ENCODE measurements around the gene TFF3. TPM values are rescaled to one million over a fixed set of nuclear protein-coding genes. Genes with fewer than 3 reads are reported as not detected.

The TFF3 gene
- total RNA-seq (not detected), polyA plus RNA-seq (not detected)

DNA sequence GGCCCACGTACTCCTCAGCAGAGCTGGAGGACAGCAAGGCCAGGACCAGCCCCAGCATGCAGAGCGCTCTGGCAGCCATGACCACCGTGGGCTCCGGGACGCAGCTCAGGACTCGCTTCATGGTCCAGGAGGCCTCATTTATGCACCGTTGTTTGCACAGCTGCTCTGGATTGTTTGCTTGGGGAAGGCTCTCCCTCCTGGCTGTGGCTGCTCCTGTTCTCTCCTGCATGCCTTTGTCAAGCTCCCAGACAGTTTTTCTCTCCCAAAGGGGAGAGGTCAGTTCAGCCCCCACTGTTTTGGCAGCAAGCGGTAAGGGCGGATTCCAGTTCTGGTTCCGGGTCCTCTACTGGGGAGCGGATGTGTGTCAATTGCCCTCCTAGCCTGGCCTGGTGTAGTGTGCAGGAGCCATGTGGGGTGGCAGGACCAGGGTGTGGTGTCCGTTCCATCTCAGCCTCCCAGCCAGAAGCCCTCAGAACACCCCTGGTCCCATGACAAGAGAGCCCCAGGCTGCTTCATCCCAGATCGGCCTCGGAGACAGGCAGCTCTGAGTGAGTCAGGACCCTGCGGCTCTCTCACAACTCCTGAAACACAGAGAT, at the start of gene TFF3:
TSS of gene TFF3 (minus strand) at position 114 of the 596 bp plus-strand sequence. CDS start at position 79, 35 bp downstream.
- Mint-ChIP-seq H3K36me3 (no peaks in the 10 kb centered on the region), H3K4me3 (no peak within 1 kb of the TSS), H3K27ac (no peak within 1 kb of the TSS), H3K27me3 (no peaks in the 10 kb centered on the region), H3K4me1 (peaks cover 0 to 8% (median under 1%) of the 10 kb centered on the region in 4 donors), H3K9me3 (no peaks in the 10 kb centered on the region)
- Histone ChIP-seq H3K36me3 (ENCODE audit: control insufficient read depth, insufficient read depth, low read length) (no peaks in the 10 kb centered on the region), H3K4me3 (ENCODE audit: low read depth, low read length) (no peak within 1 kb of the TSS), H3K4me1 (ENCODE audit: control insufficient read depth, insufficient read depth, low read length, poor library complexity, severe bottlenecking) (peaks cover 3% of the 10 kb centered on the region), H3K27me3 (ENCODE audit: control insufficient read depth, insufficient read depth, low read length) (no peaks in the 10 kb centered on the region), H3K9me3 (ENCODE audit: control insufficient read depth in 2 of 2, low read length in 2 of 2) (no peaks in the 10 kb centered on the region), H3K27ac (ENCODE audit: insufficient read depth, low read length, poor library complexity, severe bottlenecking) (no peak within 1 kb of the TSS)
- ATAC-seq (ENCODE audit: low read depth in 2 of 2) = no peak
- DNase-seq = no peak

DNA sequence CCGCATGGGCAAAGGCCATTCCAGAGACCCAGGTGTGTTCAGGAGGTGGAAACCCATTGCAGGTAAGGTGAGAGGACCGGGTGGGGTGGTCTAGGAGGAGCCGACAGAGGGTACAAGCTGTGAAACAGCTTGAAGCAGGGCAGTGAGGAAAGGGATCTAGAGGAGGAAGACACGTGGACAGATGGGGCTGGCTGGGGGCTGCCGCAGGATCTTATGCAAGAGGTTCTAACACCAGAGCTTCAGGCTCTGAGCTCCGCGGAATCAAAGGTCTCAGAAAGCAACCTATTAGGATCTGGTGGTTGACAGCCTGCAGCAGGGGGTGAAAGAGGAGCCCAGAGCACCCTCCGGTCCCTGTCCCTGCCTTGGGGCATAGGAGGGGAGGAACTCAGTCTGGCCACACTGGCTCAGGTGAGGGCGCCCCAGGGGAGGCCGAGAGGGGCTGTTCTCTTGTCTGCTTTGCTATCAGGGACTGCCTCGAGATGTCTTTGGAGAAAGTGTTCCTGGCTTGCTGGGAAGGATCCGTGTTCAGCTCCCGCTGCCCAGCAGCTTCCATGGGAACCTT, 49.2 kb upstream of the TFF3 start:
- H3K27me3 Mint-ChIP-seq = peaks cover 15% of the 10 kb centered on the region
- Histone ChIP-seq H3K27ac (ENCODE audit: insufficient read depth, low read length, poor library complexity, severe bottlenecking) (no peak overlapping the region), H3K4me1 (ENCODE audit: control insufficient read depth, insufficient read depth, low read length, poor library complexity, severe bottlenecking) (no peaks in the 10 kb centered on the region), H3K36me3 (ENCODE audit: control insufficient read depth, insufficient read depth, low read length) (no peaks in the 10 kb centered on the region), H3K4me3 (ENCODE audit: low read depth, low read length) (no peak overlapping the region), H3K27me3 (ENCODE audit: control insufficient read depth, insufficient read depth, low read length) (no peaks in the 10 kb centered on the region), H3K9me3 (ENCODE audit: control insufficient read depth in 2 of 2, low read length in 2 of 2) (peaks cover 0 to 5% of the 10 kb centered on the region in 2 experiments)
- no peak for ATAC-seq (ENCODE audit: low read depth in 2 of 2)
- H3K9me3 Mint-ChIP-seq = no peaks in the 10 kb centered on the region
- no peak overlapping the region for H3K4me3 Mint-ChIP-seq
- no peak overlapping the region for H3K27ac Mint-ChIP-seq
- no peaks in the 10 kb centered on the region for H3K36me3 Mint-ChIP-seq
- peaks cover 0 to 2% (median 0%) of the 10 kb centered on the region in 4 donors for H3K4me1 Mint-ChIP-seq
- no peak for DNase-seq

DNA sequence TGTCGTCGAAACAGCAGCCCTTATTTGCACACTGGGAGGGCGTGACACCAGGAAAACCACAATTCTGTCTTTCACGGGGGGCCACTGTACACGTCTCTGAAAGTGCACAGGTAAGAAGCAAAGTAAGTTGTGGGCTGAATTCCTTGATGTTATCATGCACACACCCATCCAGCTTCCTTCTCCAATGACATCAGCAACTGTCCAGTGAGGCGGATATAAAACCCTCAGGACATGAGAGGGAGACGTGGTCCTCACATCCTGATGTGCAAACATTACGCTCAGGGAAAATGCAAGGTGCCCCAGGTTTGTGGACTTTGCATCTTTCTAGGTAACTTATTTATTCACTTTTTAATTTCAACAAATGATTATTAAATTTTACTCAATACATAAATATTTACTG, 48.1 kb upstream of the TFF3 start:
- Histone ChIP-seq H3K4me1 (ENCODE audit: control insufficient read depth, insufficient read depth, low read length, poor library complexity, severe bottlenecking) (no peaks in the 10 kb centered on the region), H3K36me3 (ENCODE audit: control insufficient read depth, insufficient read depth, low read length) (no peaks in the 10 kb centered on the region), H3K27me3 (ENCODE audit: control insufficient read depth, insufficient read depth, low read length) (no peaks in the 10 kb centered on the region), H3K9me3 (ENCODE audit: control insufficient read depth in 2 of 2, low read length in 2 of 2) (peaks cover 0 to 5% of the 10 kb centered on the region in 2 experiments), H3K27ac (ENCODE audit: insufficient read depth, low read length, poor library complexity, severe bottlenecking) (no peak overlapping the region), H3K4me3 (ENCODE audit: low read depth, low read length) (no peak overlapping the region)
- H3K27ac Mint-ChIP-seq = no peak overlapping the region
- peaks cover 0 to 2% (median 0%) of the 10 kb centered on the region in 7 donors for H3K9me3 Mint-ChIP-seq
- ATAC-seq (ENCODE audit: low read depth in 2 of 2) (no peak), DNase-seq (no peak)
- H3K4me3 Mint-ChIP-seq = no peak overlapping the region
- H3K27me3 Mint-ChIP-seq = peaks cover 15% of the 10 kb centered on the region
- H3K4me1 Mint-ChIP-seq = peaks cover 0 to 2% (median 0%) of the 10 kb centered on the region in 4 donors
- H3K36me3 Mint-ChIP-seq = no peaks in the 10 kb centered on the region

GRCh38 chr21:42362700-42363099, 47.5 kb upstream of the TFF3 start:
- H3K27me3 ChIP-seq (ENCODE audit: control insufficient read depth, insufficient read depth, low read length) = no peaks in the 10 kb centered on the region
- Mint-ChIP-seq H3K9me3 (peaks cover 0 to 2% (median 0%) of the 10 kb centered on the region in 7 donors), H3K27ac (no peak overlapping the region), H3K36me3 (no peaks in the 10 kb centered on the region), H3K4me3 (no peak overlapping the region), H3K4me1 (peaks cover 0 to 2% (median 0%) of the 10 kb centered on the region in 4 donors), H3K27me3 (peaks cover 15% of the 10 kb centered on the region)
- ATAC-seq (ENCODE audit: low read depth in 2 of 2) = no peak
- H3K36me3 ChIP-seq (ENCODE audit: control insufficient read depth, insufficient read depth, low read length) = no peaks in the 10 kb centered on the region
- H3K4me1 ChIP-seq (ENCODE audit: control insufficient read depth, insufficient read depth, low read length, poor library complexity, severe bottlenecking) = no peaks in the 10 kb centered on the region
- no peak overlapping the region for H3K4me3 ChIP-seq (ENCODE audit: low read depth, low read length)
- H3K27ac ChIP-seq (ENCODE audit: insufficient read depth, low read length, poor library complexity, severe bottlenecking) = no peak overlapping the region
- DNase-seq = no peak
- peaks cover 0 to 5% of the 10 kb centered on the region in 2 experiments for H3K9me3 ChIP-seq (ENCODE audit: control insufficient read depth in 2 of 2, low read length in 2 of 2)

DNA sequence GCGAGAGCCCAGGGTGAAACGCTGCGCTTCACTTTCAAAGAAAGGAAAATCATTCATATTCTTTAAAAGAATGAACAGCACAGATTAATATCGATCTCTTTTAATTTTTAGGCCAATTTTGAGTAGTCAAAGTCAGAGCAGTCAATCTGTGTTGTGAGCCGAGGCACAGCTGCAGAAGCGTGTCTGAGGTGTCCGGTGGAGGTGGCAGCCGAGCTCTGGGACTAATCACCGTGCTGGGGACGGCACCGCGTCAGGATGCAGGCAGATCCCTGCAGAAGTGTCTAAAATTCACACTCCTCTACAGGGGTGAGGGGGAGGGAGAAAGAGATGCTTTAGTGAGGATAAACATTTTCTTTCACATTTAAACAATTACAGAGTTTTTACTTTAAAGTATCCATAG, 47.0 kb upstream of the TFF3 start:
- peaks cover 0 to 5% of the 10 kb centered on the region in 2 experiments for H3K9me3 ChIP-seq (ENCODE audit: control insufficient read depth in 2 of 2, low read length in 2 of 2)
- H3K4me1 ChIP-seq (ENCODE audit: control insufficient read depth, insufficient read depth, low read length, poor library complexity, severe bottlenecking) = no peaks in the 10 kb centered on the region
- no peak overlapping the region for H3K4me3 Mint-ChIP-seq
- no peaks in the 10 kb centered on the region for H3K36me3 ChIP-seq (ENCODE audit: control insufficient read depth, insufficient read depth, low read length)
- H3K27ac ChIP-seq (ENCODE audit: insufficient read depth, low read length, poor library complexity, severe bottlenecking) = no peak overlapping the region
- peaks cover 0 to 2% (median 0%) of the 10 kb centered on the region in 7 donors for H3K9me3 Mint-ChIP-seq
- no peaks in the 10 kb centered on the region for H3K36me3 Mint-ChIP-seq
- no peak for ATAC-seq (ENCODE audit: low read depth in 2 of 2)
- H3K4me1 Mint-ChIP-seq = no peaks in the 10 kb centered on the region
- H3K27ac Mint-ChIP-seq = no peak overlapping the region
- no peak for DNase-seq
- peaks cover 1% of the 10 kb centered on the region for H3K27me3 ChIP-seq (ENCODE audit: control insufficient read depth, insufficient read depth, low read length)
- H3K27me3 Mint-ChIP-seq = peaks cover 11% of the 10 kb centered on the region
- no peak overlapping the region for H3K4me3 ChIP-seq (ENCODE audit: low read depth, low read length)

- H3K9me3 ChIP-seq (ENCODE audit: control insufficient read depth in 2 of 2, low read length in 2 of 2) = peaks cover 0 to 5% of the 10 kb centered on the region in 2 experiments
- H3K27ac Mint-ChIP-seq = no peak overlapping the region
- H3K27ac ChIP-seq (ENCODE audit: insufficient read depth, low read length, poor library complexity, severe bottlenecking) = no peak overlapping the region
- no peak overlapping the region for H3K4me3 ChIP-seq (ENCODE audit: low read depth, low read length)
- H3K36me3 ChIP-seq (ENCODE audit: control insufficient read depth, insufficient read depth, low read length) = no peaks in the 10 kb centered on the region
- DNase-seq (no peak), ATAC-seq (ENCODE audit: low read depth in 2 of 2) (no peak)
- H3K4me1 ChIP-seq (ENCODE audit: control insufficient read depth, insufficient read depth, low read length, poor library complexity, severe bottlenecking) = no peaks in the 10 kb centered on the region
- H3K27me3 Mint-ChIP-seq = peaks cover 11% of the 10 kb centered on the region
- H3K4me1 Mint-ChIP-seq = no peaks in the 10 kb centered on the region
- H3K27me3 ChIP-seq (ENCODE audit: control insufficient read depth, insufficient read depth, low read length) = peaks cover 4% of the 10 kb centered on the region
- peaks cover 0 to 3% (median 0%) of the 10 kb centered on the region in 7 donors for H3K9me3 Mint-ChIP-seq
- H3K36me3 Mint-ChIP-seq = no peaks in the 10 kb centered on the region
- H3K4me3 Mint-ChIP-seq = no peak overlapping the region
Measured at GRCh38 chr21:42361286-42361685, 46.1 kb upstream of the TFF3 start.

DNA sequence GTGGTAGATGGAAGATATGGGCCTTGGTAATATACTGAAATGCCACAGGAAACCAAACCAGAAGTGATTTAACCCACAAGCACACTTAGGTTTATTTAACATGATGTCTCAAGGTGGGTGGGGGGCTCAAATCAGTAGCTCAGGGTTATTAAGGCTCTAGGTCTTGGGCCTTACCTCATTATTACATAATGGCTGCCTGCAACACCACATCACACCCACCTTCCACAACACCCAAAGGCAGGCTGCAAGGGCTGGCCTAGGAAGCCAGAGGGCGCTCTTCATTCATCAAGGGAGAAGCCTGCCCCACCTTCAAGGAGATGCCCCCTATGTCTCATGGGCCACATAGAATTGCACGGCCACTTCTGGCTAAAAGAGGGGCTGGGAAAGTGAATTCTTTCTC, 45.1 kb upstream of the TFF3 start:
- no peak for ATAC-seq (ENCODE audit: low read depth in 2 of 2)
- Mint-ChIP-seq H3K36me3 (no peaks in the 10 kb centered on the region), H3K4me3 (no peak overlapping the region), H3K4me1 (no peaks in the 10 kb centered on the region), H3K9me3 (peaks cover 0 to 8% (median 0%) of the 10 kb centered on the region in 7 donors), H3K27me3 (peaks cover 7% of the 10 kb centered on the region), H3K27ac (no peak overlapping the region)
- peaks cover 4% of the 10 kb centered on the region for H3K27me3 ChIP-seq (ENCODE audit: control insufficient read depth, insufficient read depth, low read length)
- no peak overlapping the region for H3K27ac ChIP-seq (ENCODE audit: insufficient read depth, low read length, poor library complexity, severe bottlenecking)
- no peaks in the 10 kb centered on the region for H3K36me3 ChIP-seq (ENCODE audit: control insufficient read depth, insufficient read depth, low read length)
- DNase-seq = peak in 1 of 3 donors; percentile 26
- peaks cover 4 to 11% of the 10 kb centered on the region in 2 experiments for H3K9me3 ChIP-seq (ENCODE audit: control insufficient read depth in 2 of 2, low read length in 2 of 2)
- H3K4me3 ChIP-seq (ENCODE audit: low read depth, low read length) = no peak overlapping the region
- no peaks in the 10 kb centered on the region for H3K4me1 ChIP-seq (ENCODE audit: control insufficient read depth, insufficient read depth, low read length, poor library complexity, severe bottlenecking)

GRCh38 chr21:42358937-42359336, 43.7 kb upstream of the TFF3 start:
- Mint-ChIP-seq H3K27ac (no peak overlapping the region), H3K36me3 (peaks cover 5% of the 10 kb centered on the region), H3K4me3 (no peak overlapping the region), H3K27me3 (peaks cover 11% of the 10 kb centered on the region), H3K4me1 (no peaks in the 10 kb centered on the region), H3K9me3 (peaks cover 0 to 18% (median 2%) of the 10 kb centered on the region in 7 donors)
- no peaks in the 10 kb centered on the region for H3K36me3 ChIP-seq (ENCODE audit: control insufficient read depth, insufficient read depth, low read length)
- peaks cover 4% of the 10 kb centered on the region for H3K27me3 ChIP-seq (ENCODE audit: control insufficient read depth, insufficient read depth, low read length)
- peaks cover 9 to 22% of the 10 kb centered on the region in 2 experiments for H3K9me3 ChIP-seq (ENCODE audit: control insufficient read depth in 2 of 2, low read length in 2 of 2)
- DNase-seq (no peak), ATAC-seq (ENCODE audit: low read depth in 2 of 2) (no peak)
- no peaks in the 10 kb centered on the region for H3K4me1 ChIP-seq (ENCODE audit: control insufficient read depth, insufficient read depth, low read length, poor library complexity, severe bottlenecking)
- no peak overlapping the region for H3K27ac ChIP-seq (ENCODE audit: insufficient read depth, low read length, poor library complexity, severe bottlenecking)
- no peak overlapping the region for H3K4me3 ChIP-seq (ENCODE audit: low read depth, low read length)

All from CD4-positive, CD25-positive, alpha-beta regulatory T cell (primary cell).